CD1c-positive myeloid dendritic cell (primary cell): ENCODE results near the gene PTPRS.
"Not testable (repeated sequence)": the region's sequence is repeated elsewhere in the genome, so short reads cannot be mapped to it uniquely, and the experiment has no call there.

Experiments
- DNase-seq: peaks from one replicate; pipeline ENCODE4 v3.0.0-alpha.2; 2016; ENCODE audit errors: extremely low spot score

The PTPRS gene

GRCh38 chr19:5333581-5334365 is 6.8 kb downstream of the PTPRS start:
- DNase-seq, result no peak

- DNase-seq, result no peak
Measured at GRCh38 chr19:5332501-5332900, 8.1 kb downstream of the PTPRS start.

- no peak for DNase-seq
Measured at GRCh38 chr19:5331790-5332189, 8.8 kb downstream of the PTPRS start.

- no peak for DNase-seq
Measured at GRCh38 chr19:5330307-5330720, 10.3 kb downstream of the PTPRS start.

- no peak for DNase-seq
Measured at GRCh38 chr19:5329141-5329540, 11.5 kb downstream of the PTPRS start.

GRCh38 chr19:5328407-5328806 is 12.2 kb downstream of the PTPRS start:
- DNase-seq, result not testable (repeated sequence)

GRCh38 chr19:5326986-5327623 is 13.5 kb downstream of the PTPRS start:
- no peak for DNase-seq

GRCh38 chr19:5326545-5326944 is 14.1 kb downstream of the PTPRS start:
- DNase-seq, result no peak

- DNase-seq, result no peak
Measured at GRCh38 chr19:5324947-5325346, 15.7 kb downstream of the PTPRS start.

GRCh38 chr19:5323475-5323811 is 17.2 kb downstream of the PTPRS start:
- DNase-seq, result no peak

- peak; percentile 19 for DNase-seq
Measured at GRCh38 chr19:5321851-5322681, 18.5 kb downstream of the PTPRS start.

GRCh38 chr19:5321066-5321642 is 19.5 kb downstream of the PTPRS start:
- DNase-seq, result no peak

GRCh38 chr19:5319516-5319915 is 21.1 kb downstream of the PTPRS start:
- DNase-seq, result no peak

- no peak for DNase-seq
Measured at GRCh38 chr19:5318306-5318705, 22.3 kb downstream of the PTPRS start.

GRCh38 chr19:5317321-5317720 is 23.3 kb downstream of the PTPRS start:
- DNase-seq, result no peak

- no peak for DNase-seq
Measured at GRCh38 chr19:5316138-5316537, 24.5 kb downstream of the PTPRS start.

GRCh38 chr19:5314907-5315298 is 25.7 kb downstream of the PTPRS start:
- no peak for DNase-seq

GRCh38 chr19:5314012-5314906 is 26.4 kb downstream of the PTPRS start:
- no peak for DNase-seq

- no peak for DNase-seq
Measured at GRCh38 chr19:5313307-5313706, 27.3 kb downstream of the PTPRS start.

GRCh38 chr19:5312058-5312457 is 28.6 kb downstream of the PTPRS start:
- DNase-seq, result no peak
